Activated gamma-delta T cell treated with Interleukin-2 at 50 U/mL for 16 hours (primary cell): Measurements from ENCODE around the gene FAM234A.

ENCODE experiments used
- DNase-seq: peaks from one replicate; pipeline ENCODE4 v3.0.0-alpha.2; 2020

The FAM234A gene

DNA sequence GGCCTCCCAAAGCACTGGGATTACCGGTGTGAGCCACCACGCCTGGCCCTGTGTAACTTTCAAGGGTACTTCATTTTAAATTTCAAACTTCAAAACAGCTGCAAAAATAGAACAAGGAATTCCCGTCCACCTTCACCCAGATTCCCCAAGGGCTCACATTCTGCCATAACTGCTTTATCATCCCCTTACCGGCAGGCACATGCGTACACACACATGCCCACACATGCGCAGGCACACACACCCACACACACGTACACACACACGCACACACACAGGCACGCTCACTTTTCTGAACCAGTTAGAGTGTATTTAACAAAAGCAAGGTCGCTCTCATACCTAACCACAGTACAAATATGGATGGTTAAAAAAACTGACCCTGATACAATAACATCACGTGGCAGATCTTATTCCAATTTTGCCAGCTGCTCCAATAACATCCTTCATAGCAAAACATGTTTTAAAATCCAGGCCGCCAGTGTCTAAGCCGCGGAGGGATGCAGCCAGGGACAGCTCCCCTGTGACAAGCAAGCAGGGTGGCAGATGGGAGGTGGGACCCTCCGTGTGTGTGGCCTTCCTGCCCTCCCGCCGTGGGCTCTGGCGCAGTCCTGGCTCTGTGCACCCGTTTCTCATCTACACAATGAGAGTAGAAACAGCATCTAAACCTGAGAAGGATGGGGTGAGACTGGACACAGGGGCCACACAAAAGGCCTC is 71.5 kb downstream of the FAM234A start:
- DNase-seq: no peak

DNA sequence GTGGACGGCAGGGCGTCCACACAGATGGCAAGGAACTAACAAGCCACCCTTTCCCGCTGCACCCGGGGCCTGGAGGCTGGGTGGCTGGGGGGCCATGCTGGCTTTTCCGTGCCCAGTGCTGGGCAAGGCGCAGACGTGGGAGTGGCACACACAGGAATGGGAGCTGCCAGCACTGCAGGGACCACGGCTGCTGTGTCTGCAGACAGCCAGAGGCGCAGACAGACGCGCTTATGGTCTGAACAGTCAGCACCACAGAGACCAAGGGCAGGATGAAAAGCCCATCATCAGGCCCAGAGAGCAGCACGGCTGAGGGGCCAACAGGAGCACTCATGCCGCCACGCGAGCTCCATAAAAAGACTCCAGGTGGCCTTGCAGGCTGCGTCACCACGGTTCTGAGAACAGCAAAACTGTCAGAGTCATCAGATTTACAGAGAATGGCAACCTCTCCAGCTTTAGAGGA is 72.3 kb downstream of the FAM234A start:
- no peak for DNase-seq

DNA sequence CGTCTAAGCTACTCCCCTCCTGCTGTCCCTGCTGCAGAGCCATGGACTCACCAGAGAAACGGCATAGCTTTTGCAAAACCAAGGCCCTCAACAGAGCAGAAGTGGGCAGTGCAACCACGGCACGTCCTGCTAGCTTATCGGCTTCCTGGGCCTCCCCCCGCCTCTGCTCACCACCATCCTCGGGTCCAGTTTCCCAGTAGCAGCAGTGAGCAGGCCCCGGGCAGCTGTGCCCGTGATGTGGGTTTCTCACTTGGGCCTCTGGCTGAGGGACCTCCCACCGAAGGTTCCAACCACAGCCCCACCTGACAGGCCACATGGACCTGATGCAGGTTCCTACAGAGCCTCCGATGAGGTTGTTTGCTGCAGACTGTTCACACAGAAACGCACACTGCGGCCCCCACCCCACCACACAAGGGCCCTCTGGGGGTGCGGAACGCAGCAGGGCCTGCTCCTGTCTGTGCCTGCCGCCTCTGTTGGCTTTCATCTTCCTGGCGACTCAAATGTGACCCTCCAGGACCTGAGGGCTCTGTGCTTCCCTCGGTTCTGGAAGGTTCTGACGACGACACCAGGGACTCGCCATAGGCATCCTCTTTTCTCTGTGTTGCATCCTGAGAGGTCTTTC is 73.2 kb downstream of the FAM234A start:
- DNase-seq: no peak

DNA sequence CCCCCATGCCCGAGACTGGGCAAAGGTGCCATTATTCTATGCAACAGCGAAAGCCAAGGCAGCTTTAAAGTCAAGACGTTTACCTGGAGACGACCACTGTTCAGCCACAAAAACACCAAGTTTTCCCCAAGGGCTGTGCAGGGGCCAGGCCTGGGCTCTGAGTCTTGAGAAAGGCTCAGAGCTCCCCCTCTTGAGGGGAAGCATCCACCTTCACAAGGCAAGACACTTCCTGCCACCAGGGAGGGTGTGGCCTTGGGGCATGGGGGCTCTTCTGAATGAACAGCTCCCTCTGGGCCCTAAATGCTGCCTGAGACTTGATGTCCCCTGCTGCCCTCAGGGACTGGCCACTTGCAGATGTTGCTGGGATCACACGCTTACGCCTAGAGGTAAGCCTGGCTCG is 74.9 kb downstream of the FAM234A start:
- peak; percentile 23 for DNase-seq

DNA sequence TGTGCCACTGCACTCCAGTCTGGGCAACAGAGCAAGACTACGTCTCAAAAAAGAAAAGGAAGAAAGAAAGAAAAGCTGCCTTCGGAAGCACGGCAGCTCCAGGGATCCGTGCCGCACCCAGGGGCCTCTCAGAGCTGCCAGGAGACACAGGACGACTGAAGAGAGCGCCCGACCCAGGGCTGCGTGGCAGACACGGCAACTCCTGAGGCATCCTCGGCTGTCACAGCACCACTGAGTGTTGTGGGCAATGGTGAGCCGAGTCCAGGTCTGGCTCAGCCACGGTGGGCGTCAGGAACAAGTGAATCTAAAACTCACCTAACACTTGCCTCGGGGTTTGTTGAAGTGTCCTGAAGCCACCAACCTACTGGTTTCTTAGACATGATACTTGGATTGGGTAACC is 77.1 kb downstream of the FAM234A start:
- DNase-seq: no peak

DNA sequence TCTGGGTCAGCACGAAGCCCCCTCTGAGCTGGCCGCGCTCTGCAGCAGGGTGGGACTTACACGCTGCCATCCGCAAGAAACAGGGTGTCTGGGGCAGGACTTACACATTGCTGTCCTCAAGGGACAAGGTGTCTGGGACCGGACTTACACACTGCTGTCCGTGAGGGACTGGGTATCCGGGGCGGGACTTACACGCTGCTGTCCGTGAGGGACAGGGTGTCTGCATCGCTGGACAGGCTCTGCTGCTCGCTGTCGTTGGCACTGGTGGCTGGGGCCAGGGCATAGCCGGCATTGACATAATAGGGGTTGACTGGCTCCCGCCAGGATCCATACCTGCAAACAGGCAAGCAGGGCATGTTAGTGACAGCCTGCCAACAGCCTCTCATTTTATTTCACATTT is 79.7 kb downstream of the FAM234A start:
- DNase-seq: no peak

DNA sequence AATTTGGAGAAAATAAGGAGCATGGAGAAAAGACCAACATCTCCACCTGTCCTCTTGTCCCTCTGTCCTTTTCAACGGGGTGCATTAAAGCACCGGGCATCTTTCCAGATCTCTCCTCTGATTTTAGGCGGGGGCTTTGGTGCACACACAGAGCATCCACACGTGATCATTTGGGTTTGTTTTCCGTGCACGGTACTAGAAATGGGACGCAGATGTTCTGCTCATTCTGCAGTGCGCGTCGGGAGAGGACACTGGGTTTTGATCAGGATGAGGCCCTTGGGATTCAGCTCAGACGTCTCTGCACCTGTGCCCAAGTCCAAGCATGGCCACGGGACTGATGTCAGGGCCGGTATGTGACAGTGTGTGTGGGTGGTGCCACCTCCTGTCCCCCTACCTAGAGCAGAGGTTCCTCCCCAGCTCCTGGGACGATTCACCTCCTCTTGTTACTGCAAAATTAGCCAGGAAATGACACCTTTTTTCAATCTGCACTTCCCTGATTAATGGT is 80.2 kb downstream of the FAM234A start:
- no peak for DNase-seq
